ENCODE data around the gene GNPNAT1. TPM values are rescaled to one million over a fixed set of nuclear protein-coding genes. Genes with fewer than 3 reads are reported as not detected.

The GNPNAT1 gene
- total and polyA plus RNA-seq, 2 of the 4 experiments (the other 2 are of a cell fraction), result 19.4 to 30.5 TPM

GRCh38 chr14:52798826-52799225 lies 7.4 kb upstream of the GNPNAT1 start (continued):
- no peak for TF ChIP-seq ELK1 (IDR thresholded peaks at IDR 0.05; ENCODE audit: borderline replicate concordance, low read depth, low read length)

GRCh38 chr14:52797653-52798052 lies 6.2 kb upstream of the GNPNAT1 start:
- H2BK120ac ChIP-seq (ENCODE audit: low read depth, low read length), result no peak overlapping the region
- no peaks in the 10 kb centered on the region for H3K9me3 ChIP-seq (ENCODE audit: control insufficient read depth, insufficient read depth, low read length)
- 0 out of 2 replicates have a peak overlapping the region, but pooled peaks have one; percentile 15 for H3K4ac ChIP-seq (ENCODE audit: low read depth, low read length)
- H3K36me3 ChIP-seq (ENCODE audit: control insufficient read depth, insufficient read depth, low read length), result no peaks in the 10 kb centered on the region
- H2AFZ ChIP-seq (replicated peaks; ENCODE audit: low read length, poor library complexity), result peak overlapping the region; percentile 52
- CTCF ChIA-PET, result no interaction called here
- no peak overlapping the region for H2BK5ac ChIP-seq (ENCODE audit: low read depth, low read length, poor library complexity, severe bottlenecking)
- no CpG with 5 or more reads among the region's 3 CpGs for WGBS, 2 experiments (ENCODE audit: extremely low coverage in 2 of 2, insufficient read length in 1 of 2)
- H3K14ac ChIP-seq (replicated peaks; ENCODE audit: low read depth, low read length), result no peak overlapping the region
- H2AK5ac ChIP-seq (ENCODE audit: low read depth, low read length), result peak overlapping the region; percentile 24; the same call in 1 of the 2 replicates
- H3K9ac ChIP-seq (ENCODE audit: low read depth, low read length), result no peak overlapping the region
- H4K5ac ChIP-seq (ENCODE audit: low read depth, low read length), result no peak overlapping the region; the same call in 1 of the 2 replicates
- in situ Hi-C loops (cut with MboI; ENCODE audit: low sequenced_read_pairs) (no loop called here), dilution Hi-C loops (cut with HindIII; ENCODE audit: low sequenced_read_pairs, unreplicated experiment) (no loop called here), intact Hi-C loops (cut with micrococcal nuclease) (no loop called here)
- H4K20me1 ChIP-seq (ENCODE audit: insufficient read depth, low read length), result no peaks in the 10 kb centered on the region
- H3K23ac ChIP-seq (ENCODE audit: low read depth, low read length), result no peak overlapping the region
- H3K9me1 ChIP-seq (ENCODE audit: insufficient read depth, low read length), result peaks cover 6% of the 10 kb centered on the region; the same call in 1 of the 2 replicates
- no peak overlapping the region for H2BK15ac ChIP-seq (ENCODE audit: low read depth, low read length)
- no peak for ATAC-seq (ENCODE audit: low read depth)
- H3K56ac ChIP-seq (ENCODE audit: extremely low read depth, insufficient read depth, low read length), result no peak overlapping the region
- H3K4me1 ChIP-seq (ENCODE audit: control insufficient read depth, insufficient read depth, low read length), result peaks cover 6% of the 10 kb centered on the region; the same call in 1 of the 2 replicates
- H4K8ac ChIP-seq (ENCODE audit: low read depth in 2 of 2, low read length in 2 of 2), result no peak overlapping the region; a peak in 1 of 4 replicates
- 0 out of 4 replicates have a peak, but pooled peaks cover 0 to 5% of the 10 kb centered on the region in 2 experiments for H3K79me1 ChIP-seq (ENCODE audit: low read depth in 1 of 2, low read length in 2 of 2)
- H3K18ac ChIP-seq (ENCODE audit: low read depth, low read length), result no peak overlapping the region
- no TSS peak for BruUV-seq (replicated peaks)
- H3K4me3 ChIP-seq (ENCODE audit: insufficient read depth, low read depth, low read length), result no peak overlapping the region
- no peaks in the 10 kb centered on the region for H3K27me3 ChIP-seq (ENCODE audit: control insufficient read depth, insufficient read depth, low read length)
- POLR2A ChIA-PET (ENCODE audit: unreplicated experiment), result no interaction called here
- H2AK9ac ChIP-seq (replicated peaks; ENCODE audit: low read depth, low read length, poor library complexity), result no peak overlapping the region
- no peak overlapping the region for H3K27ac ChIP-seq (ENCODE audit: insufficient read depth, low read length)
- no peak overlapping the region for H4K91ac ChIP-seq (ENCODE audit: insufficient read depth, low read depth, low read length)
- no peak overlapping the region for H2BK20ac ChIP-seq (ENCODE audit: low read depth, low read length)
- no peak overlapping the region for H3K4me2 ChIP-seq (ENCODE audit: low read depth, low read length)
- no peak for DNase-seq
- TF ChIP-seq MXI1 (IDR thresholded peaks at IDR 0.05; ENCODE audit: borderline replicate concordance, low read depth, low read length) (no peak), USF2 (IDR thresholded peaks at IDR 0.05; ENCODE audit: low read depth, low read length) (no peak), MAFK (IDR thresholded peaks at IDR 0.05; ENCODE audit: low read depth, low read length) (no peak), MAZ (IDR thresholded peaks at IDR 0.05; ENCODE audit: borderline replicate concordance, low read depth, low read length) (no peak), RCOR1 (IDR thresholded peaks at IDR 0.05; ENCODE audit: insufficient replicate concordance, low read length) (no peak), POLR2A (IDR thresholded peaks at IDR 0.05; ENCODE audit: low read depth, low read length) (no peak), BHLHE40 (IDR thresholded peaks at IDR 0.05; ENCODE audit: low read depth, low read length) (no peak), RFX5 (IDR thresholded peaks at IDR 0.05; ENCODE audit: low read depth, low read length) (no peak), ELK1 (IDR thresholded peaks at IDR 0.05; ENCODE audit: borderline replicate concordance, low read depth, low read length) (no peak), RAD21 (IDR thresholded peaks at IDR 0.05; ENCODE audit: low read length) (no peak), CTCF (conservative IDR thresholded peaks at IDR 0.05; ENCODE audit: low read depth, low read length) (no peak), SMC3 (IDR thresholded peaks at IDR 0.05; ENCODE audit: low read depth, low read length) (no peak)

Measured in IMR-90 (cell line).